ENCODE measurements around the gene LRRK2. TPM values are rescaled to one million over a fixed set of nuclear protein-coding genes. Genes with fewer than 3 reads are reported as not detected.

LRRK2 gene
- total and polyA plus RNA-seq, 2 experiments from 2014 or later = 0.24 TPM; not detected in 1

GRCh38 chr12:40378691-40379090 lies 153.9 kb downstream of the LRRK2 start (continued):
- no peak for TF ChIP-seq ZNF462 (CRISPR knock-in tag; IDR thresholded peaks at IDR 0.05)

GRCh38 chr12:40382217-40382616 lies 157.4 kb downstream of the LRRK2 start:
- H3K4me2 ChIP-seq = no peak overlapping the region
- Mint-ChIP-seq H3K4me3 (no peak overlapping the region), H3K9me3 (no peaks in the 10 kb centered on the region), H3K4me1 (peaks cover 3% of the 10 kb centered on the region; the same call in 2 of the 3 replicates), H3K36me3 (ENCODE audit: low read depth) (no peaks in the 10 kb centered on the region), H3K27ac (no peak overlapping the region), H3K27me3 (ENCODE audit: insufficient read depth, low read depth, poor library complexity) (peaks cover 1% of the 10 kb centered on the region)
- no peaks in the 10 kb centered on the region for H3F3A ChIP-seq (replicated peaks; ENCODE audit: low read depth)
- ATAC-seq (no peak), DNase-seq (ENCODE audit: low spot score) (peak; percentile 9)
- H2AFZ ChIP-seq = no peak overlapping the region
- no peaks in the 10 kb centered on the region for H3K79me2 ChIP-seq (replicated peaks; ENCODE audit: insufficient read depth)
- no peak overlapping the region for H3K4me3 ChIP-seq
- no peak overlapping the region for H3K27ac ChIP-seq (ENCODE audit: low read depth)
- H3K9me2 ChIP-seq (ENCODE audit: insufficient read depth) = no peaks in the 10 kb centered on the region
- no peaks in the 10 kb centered on the region; the same call in 1 of the 2 replicates for H3K4me1 ChIP-seq (ENCODE audit: insufficient read depth)
- no peaks in the 10 kb centered on the region for H3K27me3 ChIP-seq (ENCODE audit: insufficient read depth)
- no peaks in the 10 kb centered on the region for H4K20me1 ChIP-seq (replicated peaks; ENCODE audit: insufficient read depth)
- H3K36me3 ChIP-seq (ENCODE audit: insufficient read depth) = no peaks in the 10 kb centered on the region
- TF ChIP-seq JUNB (IDR thresholded peaks at IDR 0.05; ENCODE audit: unreplicated experiment) (no peak), EZH2 (IDR thresholded peaks at IDR 0.05; ENCODE audit: low read depth, unreplicated experiment) (no peak), EZH2phosphoT487 (IDR thresholded peaks at IDR 0.05; ENCODE audit: unreplicated experiment) (no peak), POLR2AphosphoS5 (IDR thresholded peaks at IDR 0.05; ENCODE audit: low read depth) (no peak), ETS1 (IDR thresholded peaks at IDR 0.05) (no peak), NANOG (IDR thresholded peaks at IDR 0.05; ENCODE audit: borderline replicate concordance) (no peak), ZNF114 (CRISPR knock-in tag; IDR thresholded peaks at IDR 0.05) (no peak), CTCF (conservative IDR thresholded peaks at IDR 0.05; ENCODE audit: low read depth in 2 of 2) (no peak), STAT1 (IDR thresholded peaks at IDR 0.05; ENCODE audit: unreplicated experiment) (no peak), CREB1 (CRISPR knock-in tag; IDR thresholded peaks at IDR 0.05; ENCODE audit: low read depth) (no peak), REST (IDR thresholded peaks at IDR 0.05; ENCODE audit: unreplicated experiment) (no peak)

Data from GM23338 (cell line).